ENCODE measurements around the gene TAGLN. TPM values are rescaled to one million over a fixed set of nuclear protein-coding genes. Genes with fewer than 3 reads are reported as not detected.

The TAGLN gene
- polyA plus RNA-seq, 3 donors: 3.6 to 113 (median 4.0) TPM

DNA sequence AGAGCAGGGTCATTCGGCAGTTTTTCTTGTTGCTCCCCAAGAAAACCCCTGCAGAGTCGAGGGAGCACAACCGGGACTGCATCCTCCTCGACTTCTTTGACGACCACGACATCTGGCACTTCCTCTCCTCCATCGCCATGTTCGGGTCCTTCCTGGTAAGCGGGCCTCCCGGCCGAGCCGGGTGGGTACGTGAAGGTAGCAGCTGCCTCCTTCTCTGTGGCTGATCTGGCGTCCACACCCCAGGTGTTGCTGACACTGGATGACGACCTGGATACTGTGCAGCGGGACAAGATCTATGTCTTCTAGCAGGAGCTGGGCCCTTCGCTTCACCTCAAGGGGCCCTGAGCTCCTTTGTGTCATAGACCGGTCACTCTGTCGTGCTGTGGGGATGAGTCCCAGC, 3.4 kb upstream of the TAGLN start:
- H3K9me3 Mint-ChIP-seq: peaks cover 0 to 3% (median 0%) of the 10 kb centered on the region in 7 donors
- no peak overlapping the region for H3K4me3 Mint-ChIP-seq
- peaks cover 19 to 22% of the 10 kb centered on the region in 2 donors for H3K4me1 ChIP-seq (ENCODE audit: control insufficient read depth in 1 of 2, insufficient read depth in 2 of 2, low read length in 2 of 2)
- 71% methylated on average over 19 of the region's 19 CpGs for WGBS (ENCODE audit: insufficient coverage)
- H3K9ac ChIP-seq (ENCODE audit: insufficient read depth, low read length, poor library complexity, severe bottlenecking): no peak overlapping the region
- H3K27me3 Mint-ChIP-seq (ENCODE audit: low read depth in 3 of 3): peaks cover 3 to 7% (median 4%) of the 10 kb centered on the region in 3 donors
- H3K36me3 ChIP-seq (replicated peaks in 1 of 2; ENCODE audit: control insufficient read depth in 1 of 2, insufficient read depth in 2 of 2, low read length in 2 of 2): peaks cover 56 to 78% of the 10 kb centered on the region in 2 donors
- H2AFZ ChIP-seq (ENCODE audit: insufficient read depth, low read depth, low read length, poor library complexity, severe bottlenecking): no peak overlapping the region
- H3K27ac ChIP-seq (ENCODE audit: low read depth in 1 of 2, low read length in 2 of 2): peak overlapping the region; percentile 50 to 74
- H3K27me3 ChIP-seq (ENCODE audit: control insufficient read depth in 2 of 2, insufficient read depth in 2 of 2, low read length in 2 of 2): no peaks in the 10 kb centered on the region
- H3K79me2 ChIP-seq (ENCODE audit: insufficient read depth, low read length): no peaks in the 10 kb centered on the region
- peak overlapping the region in 6 of 7 donors; percentile 7 to 88 (median 82) for H3K27ac Mint-ChIP-seq
- no peak for DNase-seq
- peak overlapping the region; percentile 25 for H3K4me2 ChIP-seq (replicated peaks; ENCODE audit: extremely low read depth, low read length, poor library complexity, severe bottlenecking)
- H3K36me3 Mint-ChIP-seq: peaks cover 68 to 85% of the 10 kb centered on the region in 2 donors
- peaks cover 11% of the 10 kb centered on the region for H4K20me1 ChIP-seq (ENCODE audit: insufficient read depth, low read length)
- peaks cover 28% of the 10 kb centered on the region for H3K4me1 Mint-ChIP-seq
- no peaks in the 10 kb centered on the region for H3K9me3 ChIP-seq (replicated peaks in 1 of 2; ENCODE audit: control insufficient read depth in 1 of 2, insufficient read depth in 1 of 2, low read length in 2 of 2)
- intact Hi-C loops (cut with micrococcal nuclease): no loop called here
- H3K4me3 ChIP-seq (replicated peaks in 1 of 3; ENCODE audit: low read depth in 2 of 3, low read length in 3 of 3): no peak overlapping the region
- TF ChIP-seq, protein P1, sequence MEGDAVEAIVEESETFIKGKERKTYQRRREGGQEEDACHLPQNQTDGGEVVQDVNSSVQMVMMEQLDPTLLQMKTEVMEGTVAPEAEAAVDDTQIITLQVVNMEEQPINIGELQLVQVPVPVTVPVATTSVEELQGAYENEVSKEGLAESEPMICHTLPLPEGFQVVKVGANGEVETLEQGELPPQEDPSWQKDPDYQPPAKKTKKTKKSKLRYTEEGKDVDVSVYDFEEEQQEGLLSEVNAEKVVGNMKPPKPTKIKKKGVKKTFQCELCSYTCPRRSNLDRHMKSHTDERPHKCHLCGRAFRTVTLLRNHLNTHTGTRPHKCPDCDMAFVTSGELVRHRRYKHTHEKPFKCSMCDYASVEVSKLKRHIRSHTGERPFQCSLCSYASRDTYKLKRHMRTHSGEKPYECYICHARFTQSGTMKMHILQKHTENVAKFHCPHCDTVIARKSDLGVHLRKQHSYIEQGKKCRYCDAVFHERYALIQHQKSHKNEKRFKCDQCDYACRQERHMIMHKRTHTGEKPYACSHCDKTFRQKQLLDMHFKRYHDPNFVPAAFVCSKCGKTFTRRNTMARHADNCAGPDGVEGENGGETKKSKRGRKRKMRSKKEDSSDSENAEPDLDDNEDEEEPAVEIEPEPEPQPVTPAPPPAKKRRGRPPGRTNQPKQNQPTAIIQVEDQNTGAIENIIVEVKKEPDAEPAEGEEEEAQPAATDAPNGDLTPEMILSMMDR (IDR thresholded peaks at IDR 0.05): no peak

DNA sequence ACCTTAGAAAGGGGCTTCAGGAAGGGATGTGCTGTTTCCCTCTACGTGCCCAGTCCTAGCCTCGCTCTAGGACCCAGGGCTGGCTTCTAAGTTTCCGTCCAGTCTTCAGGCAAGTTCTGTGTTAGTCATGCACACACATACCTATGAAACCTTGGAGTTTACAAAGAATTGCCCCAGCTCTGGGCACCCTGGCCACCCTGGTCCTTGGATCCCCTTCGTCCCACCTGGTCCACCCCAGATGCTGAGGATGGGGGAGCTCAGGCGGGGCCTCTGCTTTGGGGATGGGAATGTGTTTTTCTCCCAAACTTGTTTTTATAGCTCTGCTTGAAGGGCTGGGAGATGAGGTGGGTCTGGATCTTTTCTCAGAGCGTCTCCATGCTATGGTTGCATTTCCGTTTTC, 2.2 kb upstream of the TAGLN start:
- Histone ChIP-seq H3K4me3 (replicated peaks in 1 of 3; ENCODE audit: low read depth in 2 of 3, low read length in 3 of 3) (no peak overlapping the region), H3K9ac (ENCODE audit: insufficient read depth, low read length, poor library complexity, severe bottlenecking) (no peak overlapping the region), H2AFZ (ENCODE audit: insufficient read depth, low read depth, low read length, poor library complexity, severe bottlenecking) (no peak overlapping the region), H3K27ac (ENCODE audit: low read depth in 1 of 2, low read length in 2 of 2) (no peak overlapping the region), H3K4me1 (ENCODE audit: control insufficient read depth in 1 of 2, insufficient read depth in 2 of 2, low read length in 2 of 2) (peaks cover 19 to 28% of the 10 kb centered on the region in 2 donors), H3K36me3 (replicated peaks in 1 of 2; ENCODE audit: control insufficient read depth in 1 of 2, insufficient read depth in 2 of 2, low read length in 2 of 2) (peaks cover 47 to 65% of the 10 kb centered on the region in 2 donors), H3K79me2 (ENCODE audit: insufficient read depth, low read length) (no peaks in the 10 kb centered on the region), H4K20me1 (ENCODE audit: insufficient read depth, low read length) (peaks cover 12% of the 10 kb centered on the region), H3K4me2 (replicated peaks; ENCODE audit: extremely low read depth, low read length, poor library complexity, severe bottlenecking) (no peak overlapping the region), H3K27me3 (ENCODE audit: control insufficient read depth in 2 of 2, insufficient read depth in 2 of 2, low read length in 2 of 2) (no peaks in the 10 kb centered on the region), H3K9me3 (replicated peaks in 1 of 2; ENCODE audit: control insufficient read depth in 1 of 2, insufficient read depth in 1 of 2, low read length in 2 of 2) (no peaks in the 10 kb centered on the region)
- 100% methylated on average over 2 of the region's 7 CpGs for WGBS (ENCODE audit: insufficient coverage)
- Mint-ChIP-seq H3K27ac (peak overlapping the region in 1 of 7 donors; percentile 33), H3K36me3 (peaks cover 61 to 73% of the 10 kb centered on the region in 2 donors), H3K4me3 (no peak overlapping the region), H3K27me3 (ENCODE audit: low read depth in 3 of 3) (peaks cover 3 to 7% (median 6%) of the 10 kb centered on the region in 3 donors), H3K9me3 (peaks cover 0 to 3% (median 0%) of the 10 kb centered on the region in 7 donors), H3K4me1 (peaks cover 37% of the 10 kb centered on the region)
- intact Hi-C loops (cut with micrococcal nuclease): no loop called here
- TF ChIP-seq, protein P1 (IDR thresholded peaks at IDR 0.05): no peak
- no peak for DNase-seq

Data from CD14-positive monocyte (primary cell).